Frontal cortex (tissue), 4 donors: Measurements from ENCODE around the gene SELENOF. TPM values are rescaled to one million over a fixed set of nuclear protein-coding genes. Genes with fewer than 3 reads are reported as not detected.
A peak's percentile ranks its signal among the peaks of the same experiment; 100 is the strongest.
"Not testable (repeated sequence)": the region's sequence is repeated elsewhere in the genome, so short reads cannot be mapped to it uniquely, and the experiment has no call there.

Source experiments
- DNase-seq, 2 donors: peaks; one replicate each; pipeline ENCODE4 v3.0.0; 2012; ENCODE audit warnings: low spot score in 2 of 2
- FAIRE-seq: peaks from 2 replicates; lab custom pipeline; 2012; peaks lifted over from hg19 to GRCh38; lab: Jason Lieb, UNC
- total RNA-seq: library from RNA; depleted of rRNA; stranded (reverse); fragments of >200 nt; gene quantifications from one replicate; pipeline ENCODE4 v1.2.3, GENCODE V29; 2014
- donor health status: control.
- donor health status: control.
- donor health status: control.

Gene SELENOF
- total RNA-seq, 1 donor from 2014 or later: 169 TPM

DNA sequence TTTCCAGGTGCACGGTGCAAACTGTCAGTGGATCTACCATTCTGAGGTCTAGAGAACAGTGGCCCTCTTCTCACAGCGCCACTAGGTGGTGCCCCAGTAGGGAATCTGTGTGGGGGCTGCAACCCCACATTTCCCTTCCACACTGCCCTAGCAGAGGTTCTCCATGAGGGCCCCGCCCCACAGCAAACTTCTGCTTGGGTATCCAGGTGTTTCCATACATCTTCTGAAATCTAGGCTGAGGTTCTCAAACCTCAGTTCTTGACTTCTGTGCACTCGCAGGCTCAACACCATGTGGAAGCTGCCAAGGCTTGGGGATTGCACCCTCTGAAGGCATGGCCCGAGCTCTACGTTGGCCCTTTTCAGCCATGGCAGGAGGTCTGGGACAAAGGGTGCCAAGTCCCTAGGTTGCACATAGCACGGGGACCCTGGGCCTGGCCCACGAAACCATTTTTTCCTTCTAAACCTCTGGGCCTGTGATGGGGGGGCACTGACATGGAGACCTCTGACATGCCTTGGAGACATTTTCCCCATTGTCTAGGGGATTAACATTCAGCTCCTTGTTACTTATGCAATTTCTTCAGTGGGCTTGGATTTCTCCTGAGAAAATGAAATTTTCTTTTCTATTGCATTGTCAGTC is 10.5 kb upstream of the SELENOF start:
- no peak for FAIRE-seq
- DNase-seq: no peak

- no peak for FAIRE-seq
- DNase-seq: no peak
Observed at GRCh38 chr1:86922445-86922844, 8.5 kb upstream of the SELENOF start.

DNA sequence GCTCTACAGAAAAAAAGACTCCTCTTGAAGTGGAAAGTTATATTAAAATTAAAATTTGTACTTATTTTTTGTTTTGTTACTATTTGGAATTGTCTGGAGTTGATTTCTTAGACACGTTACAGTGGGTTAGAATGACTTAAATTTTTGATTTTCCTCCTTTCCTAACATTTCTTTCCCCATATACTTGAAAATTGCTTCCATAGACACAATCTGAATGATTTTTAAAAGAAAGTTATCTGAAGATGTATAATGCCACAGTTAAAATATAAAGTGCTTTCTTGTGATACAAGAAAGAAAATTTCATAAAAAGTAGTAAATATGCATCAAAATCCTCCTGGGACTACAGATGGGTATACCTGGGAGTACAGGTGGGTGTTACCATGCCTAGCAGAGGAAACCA is 2.8 kb upstream of the SELENOF start:
- FAIRE-seq: no peak
- DNase-seq: no peak

- DNase-seq (no peak), FAIRE-seq (no peak)
Observed at GRCh38 chr1:86915737-86916235, 1.9 kb upstream of the SELENOF start.

GRCh38 chr1:86914998-86915736 is 1.2 kb upstream of the SELENOF start:
- DNase-seq (peak in 1 of 2 donors; percentile 19), FAIRE-seq (no peak)

DNA sequence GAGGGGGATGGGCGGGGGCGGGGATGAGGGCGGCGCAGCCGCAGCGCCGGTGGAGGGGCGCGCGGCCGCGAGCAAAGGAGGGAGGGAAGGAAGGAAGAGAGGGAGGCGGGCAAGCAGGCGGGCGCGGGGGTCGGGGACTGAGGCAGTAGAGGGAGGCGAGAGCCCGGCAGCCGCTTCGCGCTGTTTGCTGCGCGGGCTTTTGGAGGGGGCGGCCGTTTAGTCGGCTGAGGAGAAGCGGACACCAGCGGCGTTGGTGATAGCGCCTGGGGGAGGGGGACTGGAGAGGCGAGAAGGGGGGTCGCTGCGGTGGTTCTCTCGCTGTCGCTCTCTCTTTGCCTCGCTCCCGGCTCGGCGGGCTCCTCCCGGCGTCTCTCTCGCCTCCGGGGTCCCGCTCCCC is 673 bp upstream of the SELENOF start, which contains the start of gene HS2ST1:
HS2ST1 (plus strand) TSS at position 35 of the 397 bp plus-strand sequence.
- DNase-seq (no peak), FAIRE-seq (no peak)

DNA sequence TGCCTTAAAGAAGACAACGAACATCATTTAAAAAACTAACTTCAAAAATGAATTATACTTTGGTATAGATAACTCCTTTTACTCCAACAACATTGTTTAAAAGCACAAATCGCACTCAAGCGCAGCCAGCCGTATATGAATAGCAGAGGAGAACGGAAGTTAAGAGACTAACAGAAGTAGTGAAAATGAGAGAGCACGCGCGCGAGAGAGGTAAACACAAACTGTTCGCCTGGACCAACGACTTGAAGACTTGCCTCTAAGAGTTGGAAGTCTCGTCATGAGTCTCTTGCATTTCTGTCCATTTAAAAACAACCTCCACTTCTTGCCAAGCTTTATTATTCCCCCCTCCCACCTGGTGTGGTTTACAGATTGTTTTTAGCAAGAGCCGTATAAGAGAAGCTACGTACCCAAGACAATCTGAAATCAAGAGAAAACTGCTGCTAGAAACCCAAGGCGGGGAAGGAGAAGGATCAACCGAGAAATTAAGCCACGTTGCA is 479 bp downstream of the SELENOF start:
- no peak for DNase-seq
- FAIRE-seq: no peak

GRCh38 chr1:86912281-86912900 is 1.5 kb downstream of the SELENOF start:
- DNase-seq (no peak), FAIRE-seq (no peak)

- DNase-seq (no peak), FAIRE-seq (no peak)
Observed at GRCh38 chr1:86906419-86906818, 7.5 kb downstream of the SELENOF start.

DNA sequence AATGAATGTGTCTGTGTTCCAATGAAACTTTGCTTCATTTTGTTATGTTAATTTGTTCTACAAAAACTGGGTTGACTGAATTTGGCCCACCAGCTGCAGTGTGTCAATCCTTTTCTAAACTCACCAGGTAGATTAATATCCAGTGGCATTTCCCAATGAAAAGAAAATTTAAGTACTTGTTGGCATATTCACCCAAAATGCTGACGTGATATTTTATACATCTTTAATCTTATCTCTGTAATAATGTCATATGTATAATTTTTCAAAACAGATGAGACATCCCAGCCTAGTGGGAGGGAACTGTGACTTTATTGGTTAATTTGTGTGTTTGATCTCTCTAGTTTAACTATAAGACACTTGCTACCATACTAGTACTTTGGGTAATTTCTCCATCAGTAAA is 8.1 kb downstream of the SELENOF start:
- DNase-seq: no peak
- no peak for FAIRE-seq

- not testable (repeated sequence) for DNase-seq, FAIRE-seq
Observed at GRCh38 chr1:86899401-86899800, 14.5 kb downstream of the SELENOF start.

DNA sequence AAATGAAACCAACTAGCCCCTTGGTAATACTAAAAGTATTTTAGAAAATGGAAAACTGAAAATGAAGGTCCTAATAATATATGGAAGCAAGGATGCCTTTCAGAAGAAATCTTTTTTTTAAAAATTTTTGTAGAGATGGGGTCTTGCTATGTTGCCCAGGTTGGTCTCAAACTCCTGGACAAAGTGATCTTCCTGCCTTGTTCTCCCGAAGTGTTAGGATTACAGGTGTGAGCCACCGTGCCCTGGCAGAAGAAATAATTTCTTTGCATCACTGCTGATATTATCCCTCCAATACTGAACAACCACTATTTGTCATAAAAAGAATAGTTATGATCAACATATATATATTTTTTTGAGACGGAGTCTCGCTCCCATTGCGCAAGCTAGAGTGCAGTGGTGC is 25.6 kb downstream of the SELENOF start:
- no peak for DNase-seq
- no peak for FAIRE-seq

- DNase-seq (no peak), FAIRE-seq (no peak)
Observed at GRCh38 chr1:86887479-86888162, 26.3 kb downstream of the SELENOF start.

DNA sequence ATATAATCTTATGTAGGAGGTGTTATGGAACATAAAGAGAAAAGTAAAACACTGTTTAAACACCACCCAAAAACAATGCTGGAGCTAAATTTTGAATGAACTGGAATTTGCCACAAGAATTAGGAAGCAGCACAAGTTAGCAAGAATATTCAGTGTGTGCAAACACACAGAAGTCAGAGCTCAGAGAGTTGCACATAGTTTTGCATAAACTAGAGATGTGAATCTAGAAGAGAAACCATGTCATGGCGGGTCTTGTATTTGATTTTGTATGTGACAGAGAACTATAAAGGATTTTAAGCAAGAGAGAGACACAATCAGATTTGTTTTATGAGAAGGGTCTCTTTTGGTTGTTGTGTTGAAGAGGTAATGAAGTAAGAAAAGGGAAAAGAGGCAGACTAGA is 38.2 kb downstream of the SELENOF start:
- no peak for FAIRE-seq

GRCh38 chr1:86872086-86872485 is 41.8 kb downstream of the SELENOF start:
- no peak for DNase-seq
- no peak for FAIRE-seq

More for the DNA sequence above, 38.2 kb downstream of the SELENOF start:
- DNase-seq: no peak

- no peak for DNase-seq
- peak; percentile 76 for FAIRE-seq
Observed at GRCh38 chr1:86871001-86871400, 42.9 kb downstream of the SELENOF start.

GRCh38 chr1:86868477-86868876 is 45.4 kb downstream of the SELENOF start:
- FAIRE-seq (no peak), DNase-seq (no peak)

DNA sequence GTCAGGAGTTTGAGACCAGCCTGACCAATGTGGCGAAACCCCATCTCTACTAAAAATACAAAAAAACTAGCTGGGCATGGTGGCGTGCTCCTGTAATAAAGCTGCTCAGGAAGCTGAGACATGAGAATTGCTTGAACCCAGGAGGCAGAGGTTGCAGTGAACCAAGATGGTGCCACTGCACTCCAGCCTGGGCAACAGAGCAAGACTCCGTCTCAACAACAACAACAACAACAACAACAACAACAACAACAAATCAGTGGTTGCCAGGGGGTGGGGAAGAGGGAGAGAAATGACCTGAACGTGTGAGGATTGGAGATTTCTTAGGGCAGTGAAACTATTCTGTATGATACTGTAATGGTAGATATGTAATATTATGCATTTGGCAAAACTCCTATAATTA is 46.6 kb downstream of the SELENOF start:
- DNase-seq, FAIRE-seq: not testable (repeated sequence)

- FAIRE-seq: no peak
Observed at GRCh38 chr1:86866665-86867064, 47.3 kb downstream of the SELENOF start.

GRCh38 chr1:86865973-86866637 is 47.8 kb downstream of the SELENOF start:
- FAIRE-seq (no peak), DNase-seq (no peak)

More at GRCh38 chr1:86866665-86867064, 47.3 kb downstream of the SELENOF start:
- DNase-seq: no peak
